ENCODE results near the gene ERCC6L2. TPM values are rescaled to one million over a fixed set of nuclear protein-coding genes. Genes with fewer than 3 reads are reported as not detected.

Gene ERCC6L2
- total RNA-seq, 2 experiments from 2014 or later: 33.8 to 34.5 TPM

- peak; percentile 5 for DNase-seq
- H3K9me3 Mint-ChIP-seq: peaks cover 2% of the 10 kb centered on the region
- H3K4me1 Mint-ChIP-seq: peaks cover 30% of the 10 kb centered on the region
- H3K36me3 Mint-ChIP-seq: peaks cover 22% of the 10 kb centered on the region
- no peak overlapping the region for H3K4me3 Mint-ChIP-seq
- H3K27me3 Mint-ChIP-seq: no peaks in the 10 kb centered on the region
- peak overlapping the region; percentile 43 for H3K27ac Mint-ChIP-seq
Measured at GRCh38 chr9:95852059-95853032, 23.1 kb upstream of the ERCC6L2 start.

- no peaks in the 10 kb centered on the region for H3K27me3 Mint-ChIP-seq
- no peak overlapping the region for H3K4me3 Mint-ChIP-seq
- no peak overlapping the region for H3K27ac Mint-ChIP-seq
- no peak for DNase-seq
- H3K36me3 Mint-ChIP-seq: peaks cover 9% of the 10 kb centered on the region
- H3K4me1 Mint-ChIP-seq: peaks cover 37% of the 10 kb centered on the region
- peaks cover 2% of the 10 kb centered on the region for H3K9me3 Mint-ChIP-seq
Measured at GRCh38 chr9:95854386-95855020, 21.0 kb upstream of the ERCC6L2 start.

GRCh38 chr9:95855961-95856360 lies 19.5 kb upstream of the ERCC6L2 start:
- peaks cover 2% of the 10 kb centered on the region for H3K9me3 Mint-ChIP-seq
- H3K4me1 Mint-ChIP-seq: peaks cover 37% of the 10 kb centered on the region
- peaks cover 5% of the 10 kb centered on the region for H3K36me3 Mint-ChIP-seq
- no peak overlapping the region for H3K4me3 Mint-ChIP-seq
- H3K27ac Mint-ChIP-seq: no peak overlapping the region
- no peaks in the 10 kb centered on the region for H3K27me3 Mint-ChIP-seq
- DNase-seq: no peak

- Mint-ChIP-seq H3K36me3 (peaks cover 10% of the 10 kb centered on the region), H3K9me3 (peaks cover 6% of the 10 kb centered on the region), H3K4me3 (no peak overlapping the region), H3K4me1 (peaks cover 32% of the 10 kb centered on the region), H3K27me3 (no peaks in the 10 kb centered on the region), H3K27ac (peak overlapping the region; percentile 39)
- no peak for DNase-seq
Measured at GRCh38 chr9:95857124-95857523, 18.4 kb upstream of the ERCC6L2 start.

GRCh38 chr9:95857896-95858295 lies 17.6 kb upstream of the ERCC6L2 start:
- Mint-ChIP-seq H3K27ac (no peak overlapping the region), H3K27me3 (no peaks in the 10 kb centered on the region), H3K36me3 (peaks cover 15% of the 10 kb centered on the region), H3K4me3 (no peak overlapping the region), H3K9me3 (peaks cover 11% of the 10 kb centered on the region), H3K4me1 (peaks cover 24% of the 10 kb centered on the region)
- DNase-seq: no peak

GRCh38 chr9:95862343-95862742 lies 13.1 kb upstream of the ERCC6L2 start:
- H3K4me3 Mint-ChIP-seq: no peak overlapping the region
- no peak overlapping the region for H3K27ac Mint-ChIP-seq
- DNase-seq: no peak
- H3K4me1 Mint-ChIP-seq: peaks cover 12% of the 10 kb centered on the region
- no peaks in the 10 kb centered on the region for H3K27me3 Mint-ChIP-seq
- H3K36me3 Mint-ChIP-seq: peaks cover 30% of the 10 kb centered on the region
- H3K9me3 Mint-ChIP-seq: peaks cover 22% of the 10 kb centered on the region

- Mint-ChIP-seq H3K4me3 (no peak overlapping the region), H3K27ac (no peak overlapping the region), H3K9me3 (peaks cover 30% of the 10 kb centered on the region), H3K4me1 (no peaks in the 10 kb centered on the region), H3K27me3 (no peaks in the 10 kb centered on the region), H3K36me3 (peaks cover 33% of the 10 kb centered on the region)
- no peak for DNase-seq
Measured at GRCh38 chr9:95864852-95865580, 10.5 kb upstream of the ERCC6L2 start.

- Mint-ChIP-seq H3K9me3 (peaks cover 35% of the 10 kb centered on the region), H3K36me3 (peaks cover 57% of the 10 kb centered on the region), H3K27ac (no peak overlapping the region), H3K4me3 (no peak overlapping the region), H3K27me3 (no peaks in the 10 kb centered on the region), H3K4me1 (peaks cover 11% of the 10 kb centered on the region)
- DNase-seq: no peak
Measured at GRCh38 chr9:95870352-95870751, 5.1 kb upstream of the ERCC6L2 start.

- DNase-seq: no peak
- H3K27me3 Mint-ChIP-seq: no peaks in the 10 kb centered on the region
- H3K36me3 Mint-ChIP-seq: peaks cover 56% of the 10 kb centered on the region
- H3K9me3 Mint-ChIP-seq: peaks cover 35% of the 10 kb centered on the region
- no peak overlapping the region for H3K27ac Mint-ChIP-seq
- no peak overlapping the region for H3K4me3 Mint-ChIP-seq
- peaks cover 11% of the 10 kb centered on the region for H3K4me1 Mint-ChIP-seq
Measured at GRCh38 chr9:95870906-95871305, 4.6 kb upstream of the ERCC6L2 start.

- H3K4me3 Mint-ChIP-seq: no peak overlapping the region
- H3K27me3 Mint-ChIP-seq: no peaks in the 10 kb centered on the region
- peaks cover 60% of the 10 kb centered on the region for H3K36me3 Mint-ChIP-seq
- DNase-seq: no peak
- peaks cover 29% of the 10 kb centered on the region for H3K9me3 Mint-ChIP-seq
- peaks cover 15% of the 10 kb centered on the region for H3K4me1 Mint-ChIP-seq
- no peak overlapping the region for H3K27ac Mint-ChIP-seq
Measured at GRCh38 chr9:95874303-95874988, 1.0 kb upstream of the ERCC6L2 start.

- Mint-ChIP-seq H3K27ac (no peak overlapping the region), H3K4me1 (peaks cover 20% of the 10 kb centered on the region), H3K27me3 (no peaks in the 10 kb centered on the region), H3K4me3 (no peak overlapping the region), H3K36me3 (peaks cover 59% of the 10 kb centered on the region), H3K9me3 (peaks cover 26% of the 10 kb centered on the region)
- DNase-seq: peak; percentile 76
Measured at GRCh38 chr9:95874989-95875304, 544 bp upstream of the ERCC6L2 start.

- H3K4me1 Mint-ChIP-seq: peaks cover 28% of the 10 kb centered on the region
- H3K27ac Mint-ChIP-seq: no peak overlapping the region
- H3K27me3 Mint-ChIP-seq: no peaks in the 10 kb centered on the region
- H3K4me3 Mint-ChIP-seq: no peak overlapping the region
- H3K9me3 Mint-ChIP-seq: peaks cover 19% of the 10 kb centered on the region
- H3K36me3 Mint-ChIP-seq: peaks cover 50% of the 10 kb centered on the region
- no peak for DNase-seq
Measured at GRCh38 chr9:95876138-95876444, 600 bp downstream of the ERCC6L2 start.

GRCh38 chr9:95876595-95876994 lies 1.1 kb downstream of the ERCC6L2 start:
- Mint-ChIP-seq H3K9me3 (peaks cover 15% of the 10 kb centered on the region), H3K4me1 (peaks cover 33% of the 10 kb centered on the region), H3K4me3 (no peak overlapping the region), H3K27ac (no peak overlapping the region), H3K27me3 (no peaks in the 10 kb centered on the region), H3K36me3 (peaks cover 50% of the 10 kb centered on the region)
- DNase-seq: no peak

GRCh38 chr9:95877984-95878383 lies 2.5 kb downstream of the ERCC6L2 start:
- Mint-ChIP-seq H3K9me3 (peaks cover 4% of the 10 kb centered on the region), H3K4me1 (peaks cover 39% of the 10 kb centered on the region), H3K4me3 (no peak overlapping the region), H3K36me3 (peaks cover 46% of the 10 kb centered on the region), H3K27me3 (no peaks in the 10 kb centered on the region), H3K27ac (no peak overlapping the region)
- no peak for DNase-seq

GRCh38 chr9:95879591-95879990 lies 4.1 kb downstream of the ERCC6L2 start:
- no peak for DNase-seq
- Mint-ChIP-seq H3K4me3 (no peak overlapping the region), H3K27ac (peak overlapping the region; percentile 76), H3K9me3 (peaks cover 4% of the 10 kb centered on the region), H3K36me3 (peaks cover 48% of the 10 kb centered on the region), H3K4me1 (peaks cover 47% of the 10 kb centered on the region), H3K27me3 (no peaks in the 10 kb centered on the region)
